SK-N-SH treated with all-trans-retinoic acid at 6 μM for 48 hours (cell line): ENCODE results near the gene TAF12.

Experiments
- ARNTL ChIP-seq: fragments of 450-650 bp; formaldehyde crosslinking; IDR thresholded peaks from 2 replicates; pipeline ENCODE4 v1.5.0; 2020; ENCODE audit warnings: low read depth, mild to moderate bottlenecking, moderate library complexity, borderline replicate concordance
- BACH2 ChIP-seq: fragments of 250-450 bp; sonication (Bioruptor Pico); IDR thresholded peaks from 2 replicates; pipeline ENCODE4 v1.9.0; 2021; ENCODE audit warnings: mild to moderate bottlenecking, borderline replicate concordance
- CSRNP3 ChIP-seq: fragments of 250-450 bp; sonication (Bioruptor Pico); IDR thresholded peaks from 2 replicates; pipeline ENCODE4 v1.5.1; 2021; ENCODE audit warnings: mild to moderate bottlenecking, moderate library complexity
- ESRRG ChIP-seq: fragments of 250-450 bp; sonication (Bioruptor Pico); IDR thresholded peaks from 2 replicates; pipeline ENCODE4 v1.6.1; 2021; ENCODE audit warnings: mild to moderate bottlenecking
- OSR1 ChIP-seq: fragments of 250-450 bp; sonication (Bioruptor Pico); IDR thresholded peaks from 2 replicates; pipeline ENCODE4 v1.8.0; 2022; ENCODE audit warnings: moderate library complexity, mild to moderate bottlenecking, inconsistent platforms
- PATZ1 ChIP-seq: fragments of 250-450 bp; sonication (Bioruptor Pico); IDR thresholded peaks from 2 replicates; pipeline ENCODE4 v1.8.0; 2020; ENCODE audit warnings: mild to moderate bottlenecking, moderate library complexity, borderline replicate concordance
- RARB ChIP-seq: fragments of 250-450 bp; sonication (Bioruptor Pico); IDR thresholded peaks from 2 replicates; pipeline ENCODE4 v1.8.0; 2021; ENCODE audit warnings: mild to moderate bottlenecking, moderate library complexity
- TCF4 ChIP-seq: fragments of 250-450 bp; sonication (Bioruptor Pico); IDR thresholded peaks from 2 replicates; pipeline ENCODE4 v1.8.0; 2021; ENCODE audit warnings: mild to moderate bottlenecking, moderate library complexity, borderline replicate concordance
- ZC3H10 ChIP-seq: fragments of 250-450 bp; sonication (Bioruptor Pico); IDR thresholded peaks from 2 replicates; pipeline ENCODE4 v1.5.1; 2021; ENCODE audit warnings: mild to moderate bottlenecking, moderate library complexity
- ZFP3 ChIP-seq: fragments of 250-450 bp; sonication (Bioruptor Pico); IDR thresholded peaks from 2 replicates; pipeline ENCODE4 v1.5.0; 2020; ENCODE audit warnings: mild to moderate bottlenecking, moderate library complexity
- ZNF70 ChIP-seq: fragments of 450-650 bp; formaldehyde crosslinking; IDR thresholded peaks from 2 replicates; pipeline ENCODE4 v1.5.0; 2020; ENCODE audit warnings: mild to moderate bottlenecking, moderate library complexity
- ZNF8 ChIP-seq: fragments of 450-650 bp; formaldehyde crosslinking; IDR thresholded peaks from 2 replicates; pipeline ENCODE4 v1.5.0; 2020; ENCODE audit warnings: mild to moderate bottlenecking, moderate library complexity
- TF ChIP-seq, protein P1 (sequence below): fragments of 250-450 bp; sonication (Bioruptor Pico); IDR thresholded peaks from 2 replicates; pipeline ENCODE4 v1.5.1; 2020; ENCODE audit warnings: low read depth, mild to moderate bottlenecking, moderate library complexity

- no peak for TF ChIP-seq CSRNP3 (CRISPR knock-in tag)
- no peak for TF ChIP-seq PATZ1
- no peak for TF ChIP-seq ARNTL
- no peak for TF ChIP-seq TCF4 (CRISPR knock-in tag)
- TF ChIP-seq RARB (CRISPR knock-in tag) = no peak
- no peak for TF ChIP-seq ZFP3 (CRISPR knock-in tag)
- TF ChIP-seq, protein P1, sequence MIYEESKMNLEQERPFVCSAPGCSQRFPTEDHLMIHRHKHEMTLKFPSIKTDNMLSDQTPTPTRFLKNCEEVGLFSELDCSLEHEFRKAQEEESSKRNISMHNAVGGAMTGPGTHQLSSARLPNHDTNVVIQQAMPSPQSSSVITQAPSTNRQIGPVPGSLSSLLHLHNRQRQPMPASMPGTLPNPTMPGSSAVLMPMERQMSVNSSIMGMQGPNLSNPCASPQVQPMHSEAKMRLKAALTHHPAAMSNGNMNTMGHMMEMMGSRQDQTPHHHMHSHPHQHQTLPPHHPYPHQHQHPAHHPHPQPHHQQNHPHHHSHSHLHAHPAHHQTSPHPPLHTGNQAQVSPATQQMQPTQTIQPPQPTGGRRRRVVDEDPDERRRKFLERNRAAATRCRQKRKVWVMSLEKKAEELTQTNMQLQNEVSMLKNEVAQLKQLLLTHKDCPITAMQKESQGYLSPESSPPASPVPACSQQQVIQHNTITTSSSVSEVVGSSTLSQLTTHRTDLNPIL (CRISPR knock-in tag) = no peak
- no peak for TF ChIP-seq BACH2
- TF ChIP-seq ZNF70 (CRISPR knock-in tag) = no peak
- no peak for TF ChIP-seq ZNF8
- no peak for TF ChIP-seq ESRRG
- TF ChIP-seq OSR1 (CRISPR knock-in tag) = no peak
- TF ChIP-seq ZC3H10 (CRISPR knock-in tag) = no peak
Observed at GRCh38 chr1:28565040-28565439, 77.8 kb downstream of the TAF12 start.
